ENCODE data around the gene LPCAT2. TPM values are rescaled to one million over a fixed set of nuclear protein-coding genes. Genes with fewer than 3 reads are reported as not detected.

The LPCAT2 gene
- total and polyA plus RNA-seq, 7 donors = 1.0 to 4.3 (median 2.1) TPM

- Histone ChIP-seq H3K4me3 (no peak overlapping the region), H3K36me3 (ENCODE audit: insufficient read depth in 1 of 2, low read depth in 1 of 2) (no peaks in the 10 kb centered on the region), H3K9me3 (no peaks in the 10 kb centered on the region), H3K4me1 (no peaks in the 10 kb centered on the region), H3K27ac (no peak overlapping the region), H3K27me3 (ENCODE audit: insufficient read depth in 3 of 3, low read length in 2 of 3) (no peaks in the 10 kb centered on the region)
- DNase-seq (no peak), ATAC-seq (no peak)
- 83 to 94% (median 93%) methylated on average over 4 of the region's 4 CpGs for WGBS, 3 donors
- TF ChIP-seq, protein P1, sequence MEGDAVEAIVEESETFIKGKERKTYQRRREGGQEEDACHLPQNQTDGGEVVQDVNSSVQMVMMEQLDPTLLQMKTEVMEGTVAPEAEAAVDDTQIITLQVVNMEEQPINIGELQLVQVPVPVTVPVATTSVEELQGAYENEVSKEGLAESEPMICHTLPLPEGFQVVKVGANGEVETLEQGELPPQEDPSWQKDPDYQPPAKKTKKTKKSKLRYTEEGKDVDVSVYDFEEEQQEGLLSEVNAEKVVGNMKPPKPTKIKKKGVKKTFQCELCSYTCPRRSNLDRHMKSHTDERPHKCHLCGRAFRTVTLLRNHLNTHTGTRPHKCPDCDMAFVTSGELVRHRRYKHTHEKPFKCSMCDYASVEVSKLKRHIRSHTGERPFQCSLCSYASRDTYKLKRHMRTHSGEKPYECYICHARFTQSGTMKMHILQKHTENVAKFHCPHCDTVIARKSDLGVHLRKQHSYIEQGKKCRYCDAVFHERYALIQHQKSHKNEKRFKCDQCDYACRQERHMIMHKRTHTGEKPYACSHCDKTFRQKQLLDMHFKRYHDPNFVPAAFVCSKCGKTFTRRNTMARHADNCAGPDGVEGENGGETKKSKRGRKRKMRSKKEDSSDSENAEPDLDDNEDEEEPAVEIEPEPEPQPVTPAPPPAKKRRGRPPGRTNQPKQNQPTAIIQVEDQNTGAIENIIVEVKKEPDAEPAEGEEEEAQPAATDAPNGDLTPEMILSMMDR (IDR thresholded peaks at IDR 0.05) = no peak
- intact Hi-C loops (cut with DNase I) = loop anchor here in 1 of 2 donors (5.0 kb wide), 1 partner anchor 376 kb away; no protein-coding TSS in a partner anchor
These were observed 42.7 kb upstream of the LPCAT2 start for GRCh38 chr16:55466209-55466608.

GRCh38 chr16:55467898-55468297, 41.0 kb upstream of the LPCAT2 start:
- Histone ChIP-seq H3K4me1 (no peaks in the 10 kb centered on the region), H3K4me3 (no peak overlapping the region), H3K27me3 (ENCODE audit: insufficient read depth in 3 of 3, low read length in 2 of 3) (no peaks in the 10 kb centered on the region), H3K36me3 (ENCODE audit: insufficient read depth in 1 of 2, low read depth in 1 of 2) (no peaks in the 10 kb centered on the region), H3K9me3 (no peaks in the 10 kb centered on the region), H3K27ac (no peak overlapping the region)
- DNase-seq (no peak), ATAC-seq (no peak)
- TF ChIP-seq, protein P1 (IDR thresholded peaks at IDR 0.05) = no peak
- 80 to 94% (median 91%) methylated on average over 3 of the region's 3 CpGs for WGBS, 3 donors
- intact Hi-C loops (cut with DNase I) = loop anchor here in 1 of 2 donors (5.0 kb wide), 1 partner anchor 374 kb away; no protein-coding TSS in a partner anchor

DNA sequence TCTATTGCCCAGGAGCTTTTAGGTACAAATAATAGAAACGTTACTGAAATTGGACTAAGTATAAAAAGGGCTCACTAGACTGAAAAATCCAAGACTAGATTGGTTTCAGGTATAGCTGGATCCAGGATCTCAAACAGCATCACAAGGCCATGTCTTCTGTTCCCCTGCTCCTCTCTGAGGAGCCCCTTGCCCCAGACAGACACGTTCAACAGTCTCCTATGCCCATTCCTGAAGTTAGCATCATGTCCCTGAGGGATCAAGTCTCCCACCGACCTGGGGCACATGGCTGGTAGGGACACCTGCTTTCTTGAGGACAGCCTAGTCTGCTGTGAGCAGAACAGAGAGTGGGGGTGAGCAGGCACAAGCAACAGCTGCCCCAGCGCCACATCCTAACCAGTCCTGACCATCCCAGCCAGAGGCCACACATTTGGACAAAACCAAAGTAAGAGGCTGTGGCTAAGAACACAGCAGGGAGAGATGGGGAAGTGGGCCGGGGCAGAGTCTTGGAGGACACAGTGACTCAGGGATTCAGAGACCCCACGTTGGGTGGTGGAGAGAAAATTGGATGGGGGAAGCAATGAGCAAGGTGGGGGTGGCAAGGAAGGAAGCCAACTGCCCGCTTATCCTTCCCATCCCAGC, 40.4 kb upstream of the LPCAT2 start:
- no peak overlapping the region for H3K27ac ChIP-seq
- ATAC-seq (no peak), DNase-seq (no peak)
- H3K9me3 ChIP-seq = no peaks in the 10 kb centered on the region
- intact Hi-C loops (cut with DNase I) = loop anchor here in 1 of 2 donors (5.0 kb wide), 1 partner anchor 374 kb away; no protein-coding TSS in a partner anchor
- 85 to 87% (median 87%) methylated on average over 7 of the region's 7 CpGs for WGBS, 3 donors
- H3K36me3 ChIP-seq (ENCODE audit: insufficient read depth in 1 of 2, low read depth in 1 of 2) = no peaks in the 10 kb centered on the region
- H3K4me1 ChIP-seq = no peaks in the 10 kb centered on the region
- no peaks in the 10 kb centered on the region for H3K27me3 ChIP-seq (ENCODE audit: insufficient read depth in 3 of 3, low read length in 2 of 3)
- TF ChIP-seq, protein P1 (IDR thresholded peaks at IDR 0.05) = no peak
- no peak overlapping the region for H3K4me3 ChIP-seq

GRCh38 chr16:55469821-55470532, 38.9 kb upstream of the LPCAT2 start:
- 82 to 94% (median 83%) methylated on average over 9 of the region's 9 CpGs for WGBS, 3 donors
- no peaks in the 10 kb centered on the region for H3K4me1 ChIP-seq
- H3K9me3 ChIP-seq = no peaks in the 10 kb centered on the region
- no peak for DNase-seq
- no peak overlapping the region for H3K27ac ChIP-seq
- H3K36me3 ChIP-seq (ENCODE audit: insufficient read depth in 1 of 2, low read depth in 1 of 2) = no peaks in the 10 kb centered on the region
- no peaks in the 10 kb centered on the region for H3K27me3 ChIP-seq (ENCODE audit: insufficient read depth in 3 of 3, low read length in 2 of 3)
- no peak for ATAC-seq
- TF ChIP-seq, protein P1 (IDR thresholded peaks at IDR 0.05) = no peak
- no peak overlapping the region for H3K4me3 ChIP-seq
- intact Hi-C loops (cut with DNase I) = loop anchor here in 1 of 2 donors (5.0 kb wide), 1 partner anchor 372 kb away; no protein-coding TSS in a partner anchor
